IgD-negative memory B cell (primary cell): ENCODE results near the gene NPAS3. TPM values are rescaled to one million over a fixed set of nuclear protein-coding genes. Genes with fewer than 3 reads are reported as not detected.

Experiments used
- H3K27ac Mint-ChIP-seq, 3 donors: one replicate each; pipeline ENCODE4 v1.8.0; 2020 to 2022; ENCODE audit warnings: mild to moderate bottlenecking in 3 of 3, mixed read lengths in 3 of 3, moderate library complexity in 1 of 3
- H3K27me3 Mint-ChIP-seq: one replicate; pipeline ENCODE4 v1.8.0; 2021; ENCODE audit warnings: mixed read lengths
- H3K36me3 Mint-ChIP-seq: one replicate; pipeline ENCODE4 v1.8.0; 2020; ENCODE audit warnings: mild to moderate bottlenecking, mixed read lengths
- H3K4me1 Mint-ChIP-seq, 3 donors: one replicate each; pipeline ENCODE4 v1.8.0; 2020 to 2022; ENCODE audit warnings: mixed read lengths in 3 of 3, mild to moderate bottlenecking in 1 of 3
- H3K4me3 Mint-ChIP-seq, 4 donors: one replicate each; pipeline ENCODE4 v1.8.0; 2020 to 2022; ENCODE audit warnings: mild to moderate bottlenecking in 4 of 4, mixed read lengths in 4 of 4, moderate library complexity in 3 of 4
- H3K9me3 Mint-ChIP-seq, 3 donors: one replicate each; pipeline ENCODE4 v1.8.0; 2020 to 2021; ENCODE audit warnings: mixed read lengths in 3 of 3, mild to moderate bottlenecking in 1 of 3
- polyA plus RNA-seq: library from polyadenylated mRNA; unstranded; fragments of 300-500 nt; fragmentation: Illumina TruSeq; gene quantifications from one replicate; pipeline ENCODE4 v1.2.3, GENCODE V29; 2021

Gene NPAS3
- polyA plus RNA-seq, 1 donor from 2014 or later, result not detected

- Mint-ChIP-seq H3K27ac (no peak overlapping the region), H3K27me3 (no peaks in the 10 kb centered on the region), H3K36me3 (no peaks in the 10 kb centered on the region), H3K4me1 (no peaks in the 10 kb centered on the region), H3K4me3 (no peak overlapping the region), H3K9me3 (peaks cover 0 to 2% (median 0%) of the 10 kb centered on the region in 3 donors)
These were observed 302.7 kb downstream of the NPAS3 start for GRCh38 chr14:33241331-33241730.

DNA sequence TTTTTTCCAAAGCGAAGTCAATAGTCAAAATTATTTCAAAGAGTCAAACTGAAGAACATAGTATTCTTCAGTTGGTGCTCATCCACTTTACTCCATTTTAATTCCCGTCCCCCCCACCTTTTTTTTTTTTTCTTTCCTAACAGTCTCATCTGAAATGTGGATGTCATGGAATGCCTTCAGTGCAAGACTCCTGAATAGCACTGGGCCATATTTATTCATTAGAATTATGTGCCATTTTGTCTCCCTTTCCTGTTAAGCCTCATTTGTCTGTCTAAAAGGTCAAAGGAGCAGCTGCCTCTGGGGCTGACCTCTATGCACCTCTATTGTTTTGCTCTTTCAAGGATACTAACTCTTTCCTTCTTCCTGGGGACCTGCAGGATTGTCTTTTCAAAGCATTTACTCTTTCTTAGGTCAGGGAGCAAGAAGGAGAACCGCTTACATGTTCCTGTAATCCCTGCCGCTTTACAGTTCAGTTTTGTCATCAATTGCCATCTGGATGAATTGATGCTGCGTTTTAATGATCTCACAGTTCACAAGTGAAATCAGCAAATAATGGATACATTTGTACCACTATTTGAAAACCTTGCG, 310.6 kb downstream of the NPAS3 start:
- H3K4me1 Mint-ChIP-seq, result no peaks in the 10 kb centered on the region
- peaks cover 0 to 6% (median 5%) of the 10 kb centered on the region in 3 donors for H3K9me3 Mint-ChIP-seq
- no peak overlapping the region for H3K27ac Mint-ChIP-seq
- H3K4me3 Mint-ChIP-seq, result no peak overlapping the region
- H3K27me3 Mint-ChIP-seq, result no peaks in the 10 kb centered on the region
- peaks cover 2% of the 10 kb centered on the region for H3K36me3 Mint-ChIP-seq

DNA sequence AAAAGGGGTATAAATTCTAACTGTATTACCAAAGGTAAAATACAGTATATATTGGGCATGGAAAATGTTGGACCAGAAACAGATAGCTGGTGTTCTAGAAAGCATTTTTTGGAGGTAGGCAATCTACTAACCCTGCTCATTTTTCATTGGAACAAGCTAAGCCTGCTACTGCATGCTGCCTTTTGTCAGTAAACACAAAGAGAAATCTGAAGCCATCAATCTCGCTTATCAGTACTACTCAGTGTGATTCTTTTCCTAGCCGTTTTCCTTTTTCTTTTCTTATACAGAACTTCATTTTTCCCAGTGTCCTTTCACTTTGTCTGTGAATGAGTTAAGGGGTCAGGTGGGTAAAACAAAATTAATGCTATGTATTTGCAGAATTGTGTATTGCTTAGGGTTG, 312.3 kb downstream of the NPAS3 start:
- H3K36me3 Mint-ChIP-seq, result peaks cover 2% of the 10 kb centered on the region
- no peaks in the 10 kb centered on the region for H3K27me3 Mint-ChIP-seq
- H3K4me1 Mint-ChIP-seq, result no peaks in the 10 kb centered on the region
- H3K4me3 Mint-ChIP-seq, result no peak overlapping the region
- H3K27ac Mint-ChIP-seq, result no peak overlapping the region
- H3K9me3 Mint-ChIP-seq, result peaks cover 0 to 9% (median 7%) of the 10 kb centered on the region in 3 donors

DNA sequence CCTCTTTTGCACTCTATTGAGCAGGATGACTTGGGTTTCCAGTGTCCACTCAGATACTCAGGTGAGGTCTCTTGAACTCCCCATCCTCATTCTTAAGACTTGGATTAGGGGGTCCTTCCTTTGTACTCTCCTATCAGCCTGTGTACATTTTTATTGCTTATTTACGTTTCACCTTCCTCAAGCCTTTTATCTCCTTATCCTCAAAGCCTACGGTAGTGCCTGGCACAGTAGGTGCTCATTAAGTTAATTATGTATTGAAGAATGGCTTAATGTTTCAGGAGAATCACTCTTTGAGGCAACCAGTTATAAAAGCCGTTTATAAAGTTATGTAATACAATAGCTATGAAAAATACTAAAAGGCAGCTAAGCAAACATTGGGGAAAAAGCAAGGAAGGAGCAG, 315.7 kb downstream of the NPAS3 start:
- peaks cover 2% of the 10 kb centered on the region for H3K36me3 Mint-ChIP-seq
- no peaks in the 10 kb centered on the region for H3K4me1 Mint-ChIP-seq

GRCh38 chr14:33254861-33255395, 316.2 kb downstream of the NPAS3 start:
- Mint-ChIP-seq H3K4me1 (no peaks in the 10 kb centered on the region), H3K36me3 (peaks cover 2% of the 10 kb centered on the region), H3K27ac (no peak overlapping the region), H3K9me3 (peaks cover 0 to 12% (median 9%) of the 10 kb centered on the region in 3 donors), H3K4me3 (no peak overlapping the region), H3K27me3 (no peaks in the 10 kb centered on the region)

More for the DNA sequence above, 315.7 kb downstream of the NPAS3 start:
- Mint-ChIP-seq H3K9me3 (peaks cover 0 to 12% (median 9%) of the 10 kb centered on the region in 3 donors), H3K4me3 (no peak overlapping the region), H3K27me3 (no peaks in the 10 kb centered on the region), H3K27ac (no peak overlapping the region)

- Mint-ChIP-seq H3K4me3 (no peak overlapping the region), H3K4me1 (no peaks in the 10 kb centered on the region)
These were observed 319.1 kb downstream of the NPAS3 start for GRCh38 chr14:33257796-33258195.

GRCh38 chr14:33259764-33260163, 321.1 kb downstream of the NPAS3 start:
- Mint-ChIP-seq H3K4me3 (no peak overlapping the region), H3K36me3 (no peaks in the 10 kb centered on the region), H3K4me1 (no peaks in the 10 kb centered on the region), H3K27me3 (no peaks in the 10 kb centered on the region), H3K27ac (peak overlapping the region in 1 of 3 donors; percentile 81), H3K9me3 (peaks cover 0 to 11% (median 3%) of the 10 kb centered on the region in 3 donors)

More at GRCh38 chr14:33257796-33258195, 319.1 kb downstream of the NPAS3 start:
- no peaks in the 10 kb centered on the region for H3K27me3 Mint-ChIP-seq
- peaks cover 0 to 11% (median 9%) of the 10 kb centered on the region in 3 donors for H3K9me3 Mint-ChIP-seq
- no peak overlapping the region for H3K27ac Mint-ChIP-seq
- no peaks in the 10 kb centered on the region for H3K36me3 Mint-ChIP-seq

DNA sequence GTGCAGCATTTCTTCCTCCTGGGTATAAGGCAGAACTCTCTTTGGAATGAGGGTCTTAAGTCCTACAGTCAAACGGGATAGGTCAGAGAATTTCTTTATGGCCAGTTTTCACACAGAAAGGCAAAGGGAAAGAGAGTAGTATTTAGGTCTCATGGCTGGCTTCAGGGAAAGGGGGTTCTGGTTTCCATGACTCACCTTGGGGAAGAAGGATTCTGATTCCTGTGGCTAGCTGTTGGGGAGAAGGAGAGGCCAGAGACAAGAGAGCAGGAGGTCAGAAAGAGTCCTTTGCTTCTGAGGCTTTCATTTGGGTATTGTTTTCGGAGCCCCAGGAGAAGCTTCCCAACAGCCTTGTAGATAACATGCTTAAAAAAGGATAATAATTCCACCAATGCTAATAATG, 332.5 kb downstream of the NPAS3 start:
- peaks cover 0 to 5% (median 2%) of the 10 kb centered on the region in 3 donors for H3K4me1 Mint-ChIP-seq
- no peak overlapping the region for H3K27ac Mint-ChIP-seq
- H3K27me3 Mint-ChIP-seq, result no peaks in the 10 kb centered on the region
- H3K4me3 Mint-ChIP-seq, result no peak overlapping the region
- H3K36me3 Mint-ChIP-seq, result no peaks in the 10 kb centered on the region
- peaks cover 0 to 2% (median 1%) of the 10 kb centered on the region in 3 donors for H3K9me3 Mint-ChIP-seq

GRCh38 chr14:33271891-33272290, 333.2 kb downstream of the NPAS3 start:
- Mint-ChIP-seq H3K4me1 (peaks cover 0 to 5% (median 2%) of the 10 kb centered on the region in 3 donors), H3K27ac (no peak overlapping the region), H3K36me3 (no peaks in the 10 kb centered on the region), H3K4me3 (no peak overlapping the region), H3K27me3 (no peaks in the 10 kb centered on the region), H3K9me3 (peaks cover 0 to 2% (median 0%) of the 10 kb centered on the region in 3 donors)

DNA sequence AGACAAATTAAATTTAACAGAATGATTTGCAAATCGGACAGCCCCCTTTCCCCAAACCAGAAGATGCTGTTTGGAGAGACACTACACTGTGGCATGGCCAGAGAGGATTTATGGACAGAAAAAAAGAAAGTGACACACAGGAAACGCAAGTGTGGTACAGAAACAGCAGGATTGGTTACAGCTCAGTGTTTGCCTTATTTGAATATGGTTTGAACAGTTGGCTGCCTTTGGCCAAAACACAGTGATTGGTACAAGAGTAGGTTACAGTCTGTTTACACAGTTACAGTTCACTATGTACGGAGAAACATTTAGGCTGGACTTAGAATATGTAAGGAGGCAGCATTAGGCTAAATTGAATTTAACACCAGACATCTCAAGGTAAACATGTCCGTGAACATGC, 335.3 kb downstream of the NPAS3 start:
- Mint-ChIP-seq H3K4me3 (no peak overlapping the region), H3K9me3 (peaks cover 0 to 3% (median 0%) of the 10 kb centered on the region in 3 donors), H3K4me1 (peaks cover 0 to 5% (median 2%) of the 10 kb centered on the region in 3 donors), H3K36me3 (no peaks in the 10 kb centered on the region), H3K27ac (no peak overlapping the region), H3K27me3 (no peaks in the 10 kb centered on the region)

GRCh38 chr14:33275879-33276278, 337.2 kb downstream of the NPAS3 start:
- H3K27me3 Mint-ChIP-seq, result no peaks in the 10 kb centered on the region
- H3K27ac Mint-ChIP-seq, result no peak overlapping the region
- H3K4me1 Mint-ChIP-seq, result peaks cover 0 to 2% (median 2%) of the 10 kb centered on the region in 3 donors
- H3K4me3 Mint-ChIP-seq, result no peak overlapping the region
- peaks cover 0 to 3% (median 0%) of the 10 kb centered on the region in 3 donors for H3K9me3 Mint-ChIP-seq
- no peaks in the 10 kb centered on the region for H3K36me3 Mint-ChIP-seq

DNA sequence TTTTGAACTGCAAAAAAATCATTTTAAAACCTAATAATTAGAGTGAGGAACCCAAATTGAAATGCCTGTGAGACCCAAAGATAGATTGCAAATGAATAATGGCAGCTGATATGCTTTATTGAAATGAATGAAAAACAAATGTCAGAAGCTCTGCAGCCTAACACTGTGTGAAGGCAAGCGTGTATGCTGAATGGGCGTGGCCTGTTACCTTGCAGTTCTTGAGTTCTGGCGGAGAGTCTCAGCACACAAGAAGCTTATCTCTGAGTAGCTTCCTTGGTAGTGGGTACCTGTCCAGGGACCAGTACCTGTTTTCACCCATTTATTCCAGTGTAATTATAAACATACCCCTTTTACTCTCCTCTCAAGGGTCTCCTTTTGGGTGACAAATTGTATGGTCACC, 341.2 kb downstream of the NPAS3 start:
- Mint-ChIP-seq H3K4me3 (no peak overlapping the region), H3K27me3 (no peaks in the 10 kb centered on the region), H3K4me1 (no peaks in the 10 kb centered on the region), H3K27ac (no peak overlapping the region), H3K36me3 (no peaks in the 10 kb centered on the region), H3K9me3 (peaks cover 0 to 1% (median 1%) of the 10 kb centered on the region in 3 donors)

DNA sequence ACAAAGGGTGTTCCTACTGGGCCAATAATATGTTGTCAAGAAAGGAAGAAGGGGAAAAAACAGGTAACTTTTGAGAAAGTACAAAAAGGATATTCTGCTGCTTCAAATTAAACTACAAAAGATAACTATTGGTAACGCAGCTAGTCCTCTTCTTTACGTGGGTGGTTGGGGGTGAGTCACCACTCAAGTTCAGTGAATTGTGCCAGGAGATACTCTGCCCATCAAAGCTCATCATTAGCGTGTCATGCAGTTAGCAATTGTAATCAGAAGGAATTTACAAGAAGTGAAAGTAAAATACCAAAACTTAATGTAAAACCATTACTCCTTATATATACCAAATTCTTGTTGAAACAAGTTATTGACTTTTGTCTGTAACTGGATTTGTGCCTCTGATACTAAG, 342.0 kb downstream of the NPAS3 start:
- Mint-ChIP-seq H3K36me3 (no peaks in the 10 kb centered on the region), H3K9me3 (peaks cover 0 to 1% (median 1%) of the 10 kb centered on the region in 3 donors), H3K4me1 (no peaks in the 10 kb centered on the region), H3K27ac (no peak overlapping the region), H3K27me3 (no peaks in the 10 kb centered on the region), H3K4me3 (no peak overlapping the region)

DNA sequence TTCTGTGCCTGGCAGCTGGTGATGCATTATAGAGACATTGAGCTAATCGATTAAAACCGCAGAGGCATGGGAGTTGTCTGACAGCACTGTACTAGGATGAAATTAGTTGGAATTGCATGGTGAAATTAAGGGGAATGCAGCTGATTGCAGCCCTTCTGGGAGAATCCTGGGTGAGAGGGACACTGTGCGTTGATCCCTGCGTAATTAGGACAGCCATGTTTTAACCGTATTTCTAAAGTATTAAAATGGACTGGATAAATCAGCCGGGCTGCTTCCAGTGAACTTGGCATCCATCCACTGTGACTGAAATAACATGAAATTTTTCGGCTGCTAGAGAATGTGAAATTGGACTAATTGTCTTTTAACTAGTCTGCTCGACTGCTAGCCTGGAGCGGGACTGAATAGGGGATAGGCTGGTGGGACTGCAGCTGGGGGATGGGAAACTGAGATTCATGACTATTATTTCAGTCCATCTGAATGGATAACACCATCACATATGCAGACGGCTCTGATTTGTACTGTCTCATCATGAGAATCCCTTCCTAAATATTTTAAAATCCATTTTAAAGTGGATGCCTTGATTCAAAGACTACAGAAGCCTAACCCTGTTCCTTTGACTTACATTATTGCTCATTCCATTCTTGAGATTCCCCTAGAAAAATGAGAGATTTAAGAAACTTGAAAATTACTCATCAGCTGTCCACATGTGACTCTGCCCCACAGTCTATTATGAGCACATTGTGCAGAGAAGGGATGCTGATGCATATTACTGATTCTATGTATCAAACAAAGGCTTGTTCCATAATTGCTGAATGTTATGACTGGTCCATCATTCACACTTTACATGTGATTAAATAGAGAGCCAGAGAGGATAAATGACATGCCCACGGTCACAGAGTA, 343.9 kb downstream of the NPAS3 start:
- Mint-ChIP-seq H3K36me3 (no peaks in the 10 kb centered on the region), H3K27ac (no peak overlapping the region), H3K9me3 (peaks cover 0 to 1% (median 1%) of the 10 kb centered on the region in 3 donors), H3K27me3 (no peaks in the 10 kb centered on the region), H3K4me1 (no peaks in the 10 kb centered on the region), H3K4me3 (no peak overlapping the region)
